Heart left ventricle (tissue), 13 donors: Measurements from ENCODE around the gene KRTAP2-2.

Source experiments
- POLR2A ChIP-seq, 2 donors: fragments of 450-650 bp; IDR thresholded peaks; one replicate each; pipeline ENCODE4 v1.6.1; 2017; ENCODE audit warnings: antibody characterized with exemption in 2 of 2, mild to moderate bottlenecking in 2 of 2, moderate library complexity in 2 of 2
- TF ChIP-seq, protein P1 (sequence below), 12 donors: fragments of 200-600 bp; sonication (generic) in 4 of 12; IDR thresholded peaks; one replicate each; pipeline versions ENCODE4 v1.5.0 to v1.8.0; 2018 to 2022; ENCODE audit warnings: antibody characterized with exemption in 12 of 12, mild to moderate bottlenecking in 5 of 12
- donor health status: ischemic (EF 13 %, LVEDD 7.1; RV severe dilation, severe dysfunction).
- donor health status: DM: no; HTN: yes; CAD: no.
- donor health status: DM: no; HTN: no; CAD: no.
- donor health status: ischemic (EF 25% LVEDD 6.9; RV normal size, moderate dysfunction).
- donor health status: ischemic (EF 25% LVEDD 5.7; RV mildly dilated, moderate dysfunction).
- donor health status: ischemic (EF 35%, LVEDD 5.7; RV mildly dilated, moderate dysfunction).
- donor health status: nonischemic (EF 11% LVEDD 7.7; RV severe dilation, severe dysfunction).
- donor health status: DM: yes; HTN: yes; CAD: no.
- donor health status: PGD.
- donor health status: ischemic (EF 29% LVEDD 5.4; RV normal size, mild dysfunction).
- donor health status: nonischemic (EF 23%, LVEDD 6.1; RV moderate dilation, normal function).

DNA sequence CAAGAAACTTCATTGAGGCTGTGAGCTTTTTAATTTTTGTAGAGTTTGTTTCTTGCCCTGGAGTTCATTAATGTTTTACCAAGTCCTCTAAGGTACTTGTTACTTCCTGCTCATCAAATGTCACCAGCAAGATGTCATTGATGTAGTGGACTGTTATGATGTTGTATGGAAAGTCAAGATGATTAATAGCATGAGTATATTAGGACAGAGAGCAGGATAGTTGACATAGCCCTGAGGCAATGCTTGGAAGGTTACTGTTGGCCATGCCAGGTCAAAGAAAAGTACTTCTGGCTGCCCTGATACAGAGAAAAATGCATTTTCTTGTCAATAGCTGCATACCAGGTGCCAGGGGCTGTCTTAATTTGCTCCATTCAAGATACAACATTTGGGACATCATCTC is 34.7 kb downstream of the KRTAP2-2 start:
- TF ChIP-seq, protein P1, sequence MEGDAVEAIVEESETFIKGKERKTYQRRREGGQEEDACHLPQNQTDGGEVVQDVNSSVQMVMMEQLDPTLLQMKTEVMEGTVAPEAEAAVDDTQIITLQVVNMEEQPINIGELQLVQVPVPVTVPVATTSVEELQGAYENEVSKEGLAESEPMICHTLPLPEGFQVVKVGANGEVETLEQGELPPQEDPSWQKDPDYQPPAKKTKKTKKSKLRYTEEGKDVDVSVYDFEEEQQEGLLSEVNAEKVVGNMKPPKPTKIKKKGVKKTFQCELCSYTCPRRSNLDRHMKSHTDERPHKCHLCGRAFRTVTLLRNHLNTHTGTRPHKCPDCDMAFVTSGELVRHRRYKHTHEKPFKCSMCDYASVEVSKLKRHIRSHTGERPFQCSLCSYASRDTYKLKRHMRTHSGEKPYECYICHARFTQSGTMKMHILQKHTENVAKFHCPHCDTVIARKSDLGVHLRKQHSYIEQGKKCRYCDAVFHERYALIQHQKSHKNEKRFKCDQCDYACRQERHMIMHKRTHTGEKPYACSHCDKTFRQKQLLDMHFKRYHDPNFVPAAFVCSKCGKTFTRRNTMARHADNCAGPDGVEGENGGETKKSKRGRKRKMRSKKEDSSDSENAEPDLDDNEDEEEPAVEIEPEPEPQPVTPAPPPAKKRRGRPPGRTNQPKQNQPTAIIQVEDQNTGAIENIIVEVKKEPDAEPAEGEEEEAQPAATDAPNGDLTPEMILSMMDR (IDR thresholded peaks at IDR 0.05), result no peak
- TF ChIP-seq POLR2A (IDR thresholded peaks at IDR 0.05), result no peak
